Ovary (tissue), 3 donors: ENCODE data around the gene RAB6B.

Experiments used
- CTCF ChIP-seq, 3 donors: fragments of 450-650 bp in 2 of 3; fragments of 200-600 bp in 1 of 3; IDR thresholded peaks; one replicate each; pipeline versions ENCODE4 v1.5.1 to v1.8.0; 2016 to 2022; ENCODE audit warnings: antibody characterized with exemption in 3 of 3, mild to moderate bottlenecking in 1 of 3
- POLR2A ChIP-seq: fragments of 450-650 bp; IDR thresholded peaks from one replicate; pipeline ENCODE4 v1.6.1; 2017; ENCODE audit warnings: antibody characterized with exemption, mild to moderate bottlenecking, moderate library complexity
- donor health status: DM: no; HTN: no; CAD: no.

GRCh38 chr3:133870822-133871221, 24.9 kb downstream of the RAB6B start:
- no peak for TF ChIP-seq CTCF (IDR thresholded peaks at IDR 0.05)
- TF ChIP-seq POLR2A: no peak
